GM21737 (cell line): ENCODE results near the gene DLG4.

Experiments
- ATAC-seq: cut with Tn5 transposase; IDR thresholded peaks from one replicate; pipeline ENCODE4 v1.9.1; 2021; ENCODE audit warnings: mild to moderate bottlenecking, moderate library complexity; ENCODE audit not compliant: unreplicated experiment

The DLG4 gene

DNA sequence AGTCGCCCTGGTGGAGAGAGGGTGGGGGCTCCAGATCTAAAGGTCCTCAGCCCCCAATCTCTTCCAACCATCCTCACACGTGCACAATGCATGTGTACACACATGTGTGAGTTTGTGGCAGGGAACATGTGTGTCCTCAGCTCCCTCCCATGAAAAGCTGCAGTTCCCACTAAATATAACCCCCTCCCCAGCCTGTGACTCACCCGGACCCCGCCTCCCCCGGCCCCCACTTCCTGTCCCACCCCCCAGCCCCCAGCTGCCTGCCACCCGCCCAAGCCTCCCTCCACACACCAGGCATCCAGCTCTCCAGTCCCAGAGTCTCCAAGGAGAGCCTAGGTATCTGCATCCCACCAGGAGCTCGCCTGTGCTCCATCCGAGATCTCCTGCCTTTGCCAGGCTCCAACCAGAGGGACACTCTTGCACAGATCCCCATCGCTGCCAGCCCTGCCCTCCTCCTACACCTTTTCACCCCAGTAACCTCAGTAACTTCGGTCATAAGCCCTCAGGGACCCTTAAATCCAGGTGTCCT is 3.9 kb downstream of the DLG4 start:
- ATAC-seq = no peak

DNA sequence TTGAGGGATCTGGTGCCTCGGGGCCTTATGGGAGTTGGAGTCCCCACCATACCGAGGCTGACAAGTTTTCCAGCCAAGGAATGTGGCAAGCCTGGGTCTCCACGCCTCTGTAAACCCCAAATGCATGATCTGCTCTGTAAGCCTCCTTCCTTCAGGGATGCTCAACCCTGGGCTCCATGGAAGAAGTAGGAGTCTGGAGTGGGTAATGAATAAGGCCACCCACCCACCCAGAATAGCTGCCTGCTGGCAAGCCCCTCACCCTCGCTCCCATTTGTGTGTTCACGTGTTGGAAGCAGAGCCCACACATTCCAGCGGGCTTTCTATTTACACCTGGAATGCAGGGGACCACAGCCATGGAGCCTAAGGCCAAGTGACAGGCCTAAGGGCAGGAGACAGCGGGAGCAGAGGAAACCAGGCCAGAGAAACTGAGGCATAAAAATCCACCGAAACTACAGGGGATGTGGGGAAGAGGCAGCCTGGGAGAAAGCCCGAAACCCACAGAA is 4.4 kb downstream of the DLG4 start:
- no peak for ATAC-seq

DNA sequence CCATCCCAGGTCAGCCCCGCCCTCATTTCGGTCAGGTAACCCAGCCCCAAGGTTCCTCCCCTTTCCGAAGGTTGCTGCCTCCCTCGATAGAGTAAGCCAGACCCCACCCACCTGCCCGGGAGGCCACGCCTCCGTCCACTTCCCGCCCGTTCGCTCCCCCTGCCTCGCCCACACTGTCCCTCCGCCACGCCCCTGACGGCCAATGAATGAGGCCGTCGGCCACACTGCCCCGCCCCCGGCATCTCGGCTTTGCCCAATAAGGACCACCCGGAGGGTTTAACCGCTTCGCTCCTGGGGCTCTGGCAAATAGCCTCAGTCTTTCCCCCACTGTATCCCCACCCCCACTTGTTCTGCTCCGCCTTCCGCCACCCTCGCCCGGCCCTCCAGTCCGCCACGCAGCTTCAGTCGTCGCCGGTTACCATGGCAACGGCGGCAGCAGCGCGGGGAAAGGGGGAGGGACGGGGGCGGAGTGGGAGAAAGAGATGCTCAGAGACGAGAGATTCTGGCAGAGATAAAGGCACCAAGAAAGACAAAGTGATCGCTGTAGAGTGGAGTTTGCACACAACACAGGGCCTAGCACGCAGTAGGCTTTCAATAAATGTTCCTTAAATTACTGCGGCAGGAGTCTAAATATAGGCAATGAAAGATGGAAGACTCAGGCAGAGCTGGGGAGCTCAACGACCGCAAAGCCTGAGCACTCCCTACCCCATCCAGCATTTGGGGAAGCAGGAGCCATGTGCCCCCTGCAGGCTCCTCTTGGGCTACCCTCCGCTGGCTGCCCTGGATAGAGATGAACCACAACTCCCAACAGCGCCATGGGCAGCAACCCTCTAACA is 5.1 kb downstream of the DLG4 start:
- ATAC-seq = peak; percentile 63

DNA sequence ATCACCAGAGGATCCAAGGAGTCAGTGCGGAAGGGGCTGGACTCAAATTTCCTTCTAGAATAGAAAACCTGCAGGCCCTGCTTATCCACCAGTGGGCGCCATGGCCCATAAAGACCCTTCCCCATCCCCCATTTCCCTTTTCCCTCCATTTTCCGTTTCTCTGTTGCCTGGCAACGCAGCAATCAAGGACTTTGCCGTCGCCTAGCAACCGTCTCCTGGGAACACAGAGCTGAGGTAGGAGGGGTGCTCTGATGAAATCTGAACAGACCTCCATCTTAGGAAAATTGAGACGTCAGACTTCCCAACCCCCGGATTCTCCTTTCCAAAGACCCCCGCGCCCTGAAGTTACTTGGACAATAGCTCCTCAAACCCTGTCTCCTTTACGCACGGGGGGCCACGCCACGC is 5.7 kb downstream of the DLG4 start:
- no peak for ATAC-seq

DNA sequence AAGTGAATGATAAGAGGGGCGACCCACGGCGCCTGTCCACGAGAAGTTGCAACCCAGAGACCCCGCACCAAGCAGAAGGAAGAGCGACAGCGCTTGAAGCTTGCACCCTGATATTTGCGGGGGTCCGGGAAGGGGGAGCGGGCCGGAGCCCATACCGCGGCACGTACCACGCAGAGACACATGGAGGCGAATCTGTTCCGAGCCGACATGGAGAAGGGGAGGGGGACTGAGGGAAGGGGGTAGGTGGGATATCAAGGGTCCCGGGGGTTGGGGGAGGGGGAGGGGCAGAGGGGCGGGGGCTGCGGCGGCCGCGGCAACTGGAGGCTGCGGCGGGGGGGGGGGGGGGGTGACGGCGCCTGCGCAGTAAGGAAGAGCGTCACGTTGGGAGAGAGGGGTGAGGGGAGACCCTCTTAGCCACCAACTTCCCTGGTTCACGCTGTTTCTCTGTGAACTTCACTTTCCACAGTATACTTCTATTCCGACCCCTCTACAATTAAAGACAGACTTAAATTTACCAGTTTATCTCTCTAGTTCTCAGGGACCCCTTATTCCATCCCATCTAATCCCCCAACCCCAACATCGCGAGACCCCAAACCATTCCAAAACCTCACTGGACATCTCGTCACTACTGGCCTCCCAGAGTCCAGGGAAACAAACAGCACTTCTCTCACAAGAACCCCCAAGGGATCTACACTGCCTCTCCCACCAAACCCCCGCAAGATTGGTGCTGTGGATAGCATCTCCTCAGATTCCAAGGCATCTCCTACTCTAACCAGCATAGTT is 8.0 kb downstream of the DLG4 start:
- ATAC-seq = no peak

DNA sequence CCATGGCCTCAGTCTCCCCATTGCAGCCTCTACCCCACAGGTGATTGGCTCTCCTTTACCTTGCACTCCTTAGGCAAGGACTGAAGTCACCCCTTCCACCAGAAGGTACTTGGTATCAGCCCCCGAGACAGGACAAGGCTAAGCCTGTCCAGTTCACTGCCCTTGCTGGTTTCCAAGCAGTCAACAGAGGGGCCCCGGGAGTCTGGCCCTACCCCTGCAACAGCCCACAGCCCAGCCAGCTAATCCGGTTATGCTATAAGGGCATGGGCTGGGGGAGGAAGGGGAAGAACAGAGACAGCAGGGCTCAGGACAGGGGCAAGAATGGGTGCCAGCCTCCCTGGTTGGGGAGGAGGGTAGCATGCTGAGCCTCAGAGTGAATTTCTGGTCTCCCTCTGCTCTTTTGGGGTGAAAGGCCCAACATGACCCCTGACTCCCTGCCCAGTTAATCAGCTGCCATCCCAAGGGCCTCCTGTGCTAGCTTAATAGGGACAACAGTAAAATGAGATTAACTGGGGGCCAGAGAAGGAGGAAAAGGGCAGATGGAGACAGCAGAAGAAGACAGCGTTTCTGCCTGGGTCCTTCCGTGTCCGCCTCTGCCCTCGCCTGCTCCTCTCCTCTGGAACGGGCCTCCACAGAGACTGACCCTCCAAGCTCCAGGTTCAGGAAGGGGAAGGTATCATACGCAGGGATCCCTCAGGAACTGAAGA is 10.7 kb downstream of the DLG4 start:
- no peak for ATAC-seq

DNA sequence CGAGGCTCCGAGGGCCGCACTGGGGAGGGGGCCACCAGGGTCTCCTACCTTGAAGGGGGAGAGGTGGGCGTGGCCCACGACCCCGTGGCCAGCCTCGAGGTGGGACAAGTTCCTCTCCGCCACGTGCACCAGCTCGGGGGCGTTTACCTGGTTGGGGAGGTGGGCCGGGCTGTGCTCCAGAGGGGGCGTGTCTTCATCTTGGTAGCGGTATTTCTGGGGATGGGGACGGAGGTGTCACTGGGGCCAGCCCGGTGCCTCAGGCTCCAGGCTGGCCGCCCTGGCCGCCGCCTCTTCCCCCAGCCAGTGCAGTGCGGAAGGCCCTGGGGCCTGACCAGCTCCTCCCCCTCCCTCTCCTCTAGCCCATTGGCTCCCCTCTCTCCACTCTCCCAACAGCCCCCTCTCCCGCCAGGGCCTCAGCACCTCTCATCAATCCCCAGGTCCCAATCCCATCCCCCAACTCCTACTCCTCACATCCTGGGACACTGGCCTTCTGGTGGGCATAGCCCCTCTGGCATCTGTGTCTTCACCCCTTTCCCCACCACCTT is 11.5 kb downstream of the DLG4 start:
- ATAC-seq = no peak

DNA sequence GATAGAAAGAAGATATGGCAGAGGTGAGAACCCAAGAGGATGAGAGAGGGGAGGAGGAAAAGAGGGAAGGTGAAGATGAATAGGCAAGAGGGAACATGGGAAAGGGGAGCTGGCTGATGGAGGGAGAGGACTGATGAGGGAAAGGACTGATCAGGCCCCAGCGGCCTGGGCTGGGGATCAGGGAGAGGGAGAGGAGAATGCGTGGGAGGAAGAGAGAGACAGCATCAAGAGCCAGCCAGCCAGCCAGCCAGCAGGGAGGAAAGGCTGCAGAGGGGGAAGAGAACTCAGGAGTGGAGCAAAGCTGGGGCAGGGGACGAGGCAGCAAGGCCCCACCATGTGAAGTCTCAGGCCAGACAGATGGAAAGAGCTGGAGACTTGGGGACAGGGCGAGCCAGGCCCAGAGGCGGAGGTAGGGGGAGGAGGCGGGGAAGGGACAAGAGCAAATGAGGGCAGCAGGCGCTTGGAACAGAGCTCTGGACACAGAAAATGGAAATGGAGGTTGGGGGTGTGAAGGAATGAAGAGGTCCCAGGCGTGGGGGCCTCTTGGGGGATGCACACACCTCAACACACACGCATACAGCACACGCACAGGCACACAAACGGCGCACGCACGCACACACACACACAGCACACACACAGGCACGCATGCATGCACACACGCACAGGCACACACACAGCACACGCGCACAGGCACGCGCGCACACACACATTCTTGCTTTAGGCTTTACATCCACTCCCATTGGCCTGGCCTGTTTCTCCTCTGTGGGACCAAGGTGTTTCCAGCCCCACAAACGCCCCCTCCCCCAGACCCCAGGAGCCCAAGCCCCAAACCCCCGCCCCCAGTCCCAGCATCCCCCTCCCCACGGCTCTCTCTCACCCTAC is 12.3 kb downstream of the DLG4 start:
- ATAC-seq = no peak

DNA sequence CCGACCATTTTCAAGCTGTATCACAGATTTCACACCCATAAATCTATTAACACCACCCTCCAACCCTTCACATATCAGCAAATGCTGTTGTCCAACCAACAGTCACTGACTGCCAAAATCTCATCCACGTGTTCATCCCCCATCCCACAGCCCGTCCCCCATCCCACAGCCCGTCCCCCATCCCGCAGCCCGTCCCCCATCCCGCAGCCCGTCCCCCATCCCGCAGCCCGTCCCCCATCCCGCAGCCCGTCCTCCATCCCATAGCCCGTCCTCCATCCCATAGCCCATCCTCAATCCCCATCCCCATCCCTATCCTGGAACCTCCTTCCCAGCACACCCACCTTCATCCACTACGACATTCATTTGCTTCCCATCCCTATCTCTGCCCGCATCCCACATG is 14.1 kb downstream of the DLG4 start:
- ATAC-seq = no peak

DNA sequence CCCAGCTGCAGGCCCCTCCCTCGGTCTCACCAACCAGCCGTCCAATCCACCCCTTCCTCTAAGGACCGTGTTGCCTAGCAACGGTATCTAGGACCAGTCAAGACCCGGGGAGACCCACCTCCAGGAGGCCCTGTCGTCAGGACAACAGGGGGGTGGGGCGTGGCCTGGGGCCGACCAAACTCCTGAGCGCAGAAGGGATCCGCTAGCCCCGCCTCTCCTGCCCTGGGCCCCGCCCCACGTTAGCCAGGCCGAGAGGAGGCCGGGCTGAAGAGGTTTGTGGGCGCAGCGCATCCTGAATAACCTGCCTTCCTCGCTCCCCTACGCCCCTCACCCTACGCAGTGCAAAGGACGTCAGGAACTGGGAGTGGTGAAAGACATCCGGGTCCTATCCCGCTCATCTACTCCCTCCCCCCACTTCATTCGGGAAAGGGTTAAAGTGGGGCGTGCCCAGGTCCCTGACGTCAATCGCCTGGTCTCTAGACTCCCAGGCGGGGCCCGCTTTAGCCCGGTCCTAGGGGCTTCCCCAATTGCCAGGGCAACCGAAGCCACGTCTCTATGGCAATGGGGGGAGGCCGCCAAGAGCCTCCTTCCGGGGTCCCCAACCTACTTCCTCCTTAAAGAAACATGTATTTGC is 14.7 kb downstream of the DLG4 start:
- peak; percentile 76 for ATAC-seq

DNA sequence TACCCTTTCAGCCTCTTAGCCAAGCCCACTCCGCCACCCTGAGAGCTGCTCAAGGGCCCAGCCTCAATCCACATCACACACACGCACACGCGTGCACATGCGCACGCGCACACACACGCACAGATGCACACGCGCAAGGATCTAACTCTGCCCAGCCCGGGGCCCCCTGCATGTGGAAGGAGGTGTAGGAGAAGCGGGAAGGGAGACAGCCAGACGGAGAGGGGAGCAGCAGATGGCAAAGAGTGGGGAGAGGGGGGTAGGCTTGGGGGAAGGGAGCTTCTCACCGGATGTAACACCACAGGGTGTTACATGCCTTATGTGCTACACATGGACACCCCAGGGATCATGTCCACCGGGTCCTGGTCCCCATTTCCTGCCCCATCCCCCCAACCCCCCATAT is 15.3 kb downstream of the DLG4 start:
- no peak for ATAC-seq

DNA sequence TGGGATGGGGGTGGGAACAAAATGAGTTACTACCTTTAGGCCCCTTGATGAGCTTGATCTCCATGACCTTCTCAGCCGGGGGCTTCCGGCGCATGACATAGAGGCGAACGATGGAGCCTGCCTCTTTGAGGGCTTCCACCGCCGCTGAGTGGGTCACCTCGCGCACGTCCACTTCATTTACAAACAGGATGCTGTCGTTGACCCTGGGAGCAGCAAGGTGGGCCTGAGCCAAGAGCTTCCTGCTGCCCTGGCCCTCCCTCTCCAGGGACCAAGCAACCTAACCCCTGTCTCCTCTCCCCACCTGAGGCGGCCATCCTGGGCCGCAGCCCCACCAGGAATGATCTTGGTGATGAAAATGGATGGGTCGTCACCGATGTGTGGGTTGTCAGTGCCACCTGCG is 16.2 kb downstream of the DLG4 start:
- ATAC-seq = no peak

DNA sequence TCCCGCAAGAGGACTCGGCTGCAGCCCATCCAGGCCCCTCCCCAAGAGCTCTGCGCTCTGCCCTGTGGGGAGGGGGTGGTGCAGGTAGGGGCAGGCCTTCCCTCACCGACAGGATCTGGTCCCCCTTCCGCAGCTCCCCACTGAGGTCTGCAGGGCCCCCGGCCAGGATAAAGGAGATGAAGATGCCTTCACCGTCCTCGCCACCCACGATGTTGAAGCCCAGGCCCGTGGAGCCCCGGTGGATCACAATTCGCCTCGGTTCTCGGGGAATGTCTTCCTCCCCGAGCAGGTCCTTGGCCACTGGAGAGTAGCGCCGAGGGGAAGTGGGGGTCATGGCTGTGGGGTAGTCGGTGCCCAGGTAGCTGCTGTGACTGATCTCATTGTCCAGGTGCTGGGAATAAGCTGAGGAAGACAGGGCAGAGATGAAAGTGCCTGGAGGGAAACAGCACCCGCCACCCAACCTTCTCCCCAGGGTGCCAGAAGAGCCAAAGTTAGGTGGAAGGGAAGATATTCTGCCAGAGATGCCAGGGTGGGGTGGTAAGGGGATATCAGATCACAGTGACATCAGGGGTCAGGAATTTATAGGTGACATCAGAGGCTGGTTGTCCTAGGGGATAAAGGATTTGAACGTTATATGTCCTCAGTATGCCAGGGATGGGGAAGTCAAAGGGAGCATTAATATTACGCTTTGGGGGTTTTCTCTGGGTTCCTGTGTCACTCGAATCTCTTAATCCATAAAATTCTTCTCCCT is 22.8 kb downstream of the DLG4 start:
- ATAC-seq = no peak

DNA sequence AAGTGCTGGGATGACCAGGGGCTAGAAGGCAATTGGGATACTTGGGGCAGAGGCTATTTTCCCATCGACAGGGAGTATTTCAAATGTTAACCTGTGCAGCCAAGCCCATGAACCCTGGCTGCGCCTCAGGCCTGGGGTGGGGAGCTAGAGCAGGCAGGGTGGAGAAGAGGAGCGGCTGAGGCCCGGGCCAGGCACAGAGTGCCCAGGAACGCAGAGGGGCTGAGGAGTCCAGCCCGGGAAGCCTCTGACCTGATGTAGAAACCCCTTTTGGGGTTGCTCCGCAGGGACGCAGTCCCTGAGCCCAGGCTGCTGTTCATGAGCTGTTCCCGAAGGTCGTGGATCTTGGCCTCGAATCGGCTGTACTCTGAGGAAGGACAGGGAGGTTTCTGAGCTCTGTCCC is 23.7 kb downstream of the DLG4 start:
- no peak for ATAC-seq

DNA sequence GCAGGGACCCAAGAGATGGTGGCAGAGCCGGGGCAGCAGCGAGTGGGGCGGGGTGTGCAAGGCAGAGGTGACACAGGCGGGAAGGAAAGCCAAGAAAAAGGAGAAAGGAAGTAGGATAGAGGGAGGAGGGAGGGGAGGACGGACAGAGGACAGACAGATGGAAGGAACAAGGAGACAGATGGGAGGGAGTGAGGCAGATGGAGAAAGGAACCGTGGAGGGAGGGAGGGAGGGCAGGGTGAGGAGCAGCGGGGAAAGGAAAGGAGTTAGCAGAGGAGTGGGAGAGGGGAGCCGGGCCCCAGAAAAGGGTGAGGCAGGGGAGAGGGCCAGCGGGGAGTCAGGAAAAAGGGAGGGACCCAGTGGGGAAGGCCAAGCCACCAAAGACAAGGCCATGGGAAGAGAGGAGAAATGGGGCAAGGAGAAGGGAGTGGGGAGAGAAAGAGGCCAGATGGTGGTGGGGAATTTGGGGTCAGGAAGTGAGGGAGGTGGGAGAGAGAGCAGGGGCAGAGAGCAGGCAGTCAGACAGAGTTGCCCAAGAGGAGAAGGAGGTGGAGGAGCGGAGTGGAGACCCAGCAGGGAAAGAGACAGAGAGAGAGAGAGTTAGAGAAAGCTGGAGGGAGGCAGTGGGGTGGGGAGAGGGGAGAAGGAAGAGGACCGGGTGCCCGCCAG is 27.2 kb downstream of the DLG4 start:
- ATAC-seq = no peak

DNA sequence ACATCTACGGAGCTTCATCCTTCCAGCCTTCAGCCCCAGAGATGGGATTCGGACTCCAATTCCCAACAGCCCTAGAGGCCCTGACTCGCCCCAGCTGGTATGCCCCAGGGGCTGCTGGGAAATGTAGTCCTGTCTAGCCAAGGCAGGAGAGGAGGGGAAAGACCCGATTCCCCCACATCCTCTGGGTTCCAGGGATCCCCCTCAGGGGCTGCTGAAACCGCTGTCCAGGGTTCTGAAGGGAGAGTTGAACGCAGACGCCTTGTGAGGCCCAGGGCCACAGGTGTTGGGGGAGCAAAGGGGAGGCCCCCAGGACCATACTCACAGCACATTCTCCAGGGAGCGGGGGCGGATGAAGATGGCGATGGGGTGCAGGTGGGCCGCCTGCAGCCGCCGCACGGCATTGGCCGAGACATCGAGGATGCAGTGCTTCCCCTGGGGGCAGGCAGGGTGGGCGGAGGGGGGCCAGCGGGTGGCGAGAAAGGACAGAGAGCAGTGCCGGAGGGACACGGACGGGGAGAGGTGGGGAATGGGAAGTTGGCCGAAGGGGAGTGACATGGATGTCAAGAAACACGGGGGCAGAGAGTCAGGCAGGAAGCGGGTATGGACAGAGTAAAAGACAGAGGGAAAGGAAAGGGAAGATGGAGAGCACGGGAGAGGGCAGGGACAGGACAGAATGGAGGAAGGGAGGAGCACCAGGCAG is 27.9 kb downstream of the DLG4 start:
- no peak for ATAC-seq

DNA sequence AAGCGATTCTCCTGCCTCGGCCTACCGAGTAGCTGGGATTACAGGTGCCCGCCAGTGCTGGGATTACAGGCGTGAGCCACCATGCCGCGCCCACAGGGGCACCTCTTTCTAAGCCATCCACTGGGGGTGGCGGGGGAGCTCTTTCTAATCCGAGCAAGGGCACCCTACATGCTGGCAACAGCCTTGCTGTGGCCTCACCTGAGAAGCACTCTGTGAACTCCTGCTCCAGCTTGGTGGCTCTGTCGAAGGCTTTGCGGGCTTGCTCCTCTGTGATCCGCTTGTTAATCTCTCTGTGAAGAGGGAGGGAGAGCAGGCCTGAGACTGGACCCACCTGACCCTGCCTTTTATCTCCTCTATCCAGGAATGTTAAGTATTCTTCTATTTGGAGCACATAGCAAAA is 28.6 kb downstream of the DLG4 start:
- no peak for ATAC-seq
